Heart left ventricle (tissue), 13 donors: ENCODE data around the gene PRKG1.

Source experiments
- POLR2A ChIP-seq, 2 donors: fragments of 450-650 bp; IDR thresholded peaks; one replicate each; pipeline ENCODE4 v1.6.1; 2017; ENCODE audit warnings: antibody characterized with exemption in 2 of 2, mild to moderate bottlenecking in 2 of 2, moderate library complexity in 2 of 2
- TF ChIP-seq, protein P1 (sequence below), 12 donors: fragments of 200-600 bp; sonication (generic) in 4 of 12; IDR thresholded peaks; one replicate each; pipeline versions ENCODE4 v1.5.0 to v1.8.0; 2018 to 2022; ENCODE audit warnings: antibody characterized with exemption in 12 of 12, mild to moderate bottlenecking in 5 of 12
- donor health status: ischemic (EF 13 %, LVEDD 7.1; RV severe dilation, severe dysfunction).
- donor health status: DM: no; HTN: yes; CAD: no.
- donor health status: DM: no; HTN: no; CAD: no.
- donor health status: ischemic (EF 25% LVEDD 6.9; RV normal size, moderate dysfunction).
- donor health status: ischemic (EF 25% LVEDD 5.7; RV mildly dilated, moderate dysfunction).
- donor health status: ischemic (EF 35%, LVEDD 5.7; RV mildly dilated, moderate dysfunction).
- donor health status: nonischemic (EF 11% LVEDD 7.7; RV severe dilation, severe dysfunction).
- donor health status: DM: yes; HTN: yes; CAD: no.
- donor health status: PGD.
- donor health status: ischemic (EF 29% LVEDD 5.4; RV normal size, mild dysfunction).
- donor health status: nonischemic (EF 23%, LVEDD 6.1; RV moderate dilation, normal function).

GRCh38 chr10:51363415-51363814 is 289.1 kb downstream of the PRKG1 start:
- TF ChIP-seq, protein P1, sequence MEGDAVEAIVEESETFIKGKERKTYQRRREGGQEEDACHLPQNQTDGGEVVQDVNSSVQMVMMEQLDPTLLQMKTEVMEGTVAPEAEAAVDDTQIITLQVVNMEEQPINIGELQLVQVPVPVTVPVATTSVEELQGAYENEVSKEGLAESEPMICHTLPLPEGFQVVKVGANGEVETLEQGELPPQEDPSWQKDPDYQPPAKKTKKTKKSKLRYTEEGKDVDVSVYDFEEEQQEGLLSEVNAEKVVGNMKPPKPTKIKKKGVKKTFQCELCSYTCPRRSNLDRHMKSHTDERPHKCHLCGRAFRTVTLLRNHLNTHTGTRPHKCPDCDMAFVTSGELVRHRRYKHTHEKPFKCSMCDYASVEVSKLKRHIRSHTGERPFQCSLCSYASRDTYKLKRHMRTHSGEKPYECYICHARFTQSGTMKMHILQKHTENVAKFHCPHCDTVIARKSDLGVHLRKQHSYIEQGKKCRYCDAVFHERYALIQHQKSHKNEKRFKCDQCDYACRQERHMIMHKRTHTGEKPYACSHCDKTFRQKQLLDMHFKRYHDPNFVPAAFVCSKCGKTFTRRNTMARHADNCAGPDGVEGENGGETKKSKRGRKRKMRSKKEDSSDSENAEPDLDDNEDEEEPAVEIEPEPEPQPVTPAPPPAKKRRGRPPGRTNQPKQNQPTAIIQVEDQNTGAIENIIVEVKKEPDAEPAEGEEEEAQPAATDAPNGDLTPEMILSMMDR (IDR thresholded peaks at IDR 0.05): no peak
- no peak for TF ChIP-seq POLR2A (IDR thresholded peaks at IDR 0.05)
